Measurements from ENCODE around the gene BLOC1S4. TPM values are rescaled to one million over a fixed set of nuclear protein-coding genes. Genes with fewer than 3 reads are reported as not detected.

The BLOC1S4 gene
- total RNA-seq, 4 donors from 2014 or later: 1.00 to 18.8 (median 12.4) TPM

DNA sequence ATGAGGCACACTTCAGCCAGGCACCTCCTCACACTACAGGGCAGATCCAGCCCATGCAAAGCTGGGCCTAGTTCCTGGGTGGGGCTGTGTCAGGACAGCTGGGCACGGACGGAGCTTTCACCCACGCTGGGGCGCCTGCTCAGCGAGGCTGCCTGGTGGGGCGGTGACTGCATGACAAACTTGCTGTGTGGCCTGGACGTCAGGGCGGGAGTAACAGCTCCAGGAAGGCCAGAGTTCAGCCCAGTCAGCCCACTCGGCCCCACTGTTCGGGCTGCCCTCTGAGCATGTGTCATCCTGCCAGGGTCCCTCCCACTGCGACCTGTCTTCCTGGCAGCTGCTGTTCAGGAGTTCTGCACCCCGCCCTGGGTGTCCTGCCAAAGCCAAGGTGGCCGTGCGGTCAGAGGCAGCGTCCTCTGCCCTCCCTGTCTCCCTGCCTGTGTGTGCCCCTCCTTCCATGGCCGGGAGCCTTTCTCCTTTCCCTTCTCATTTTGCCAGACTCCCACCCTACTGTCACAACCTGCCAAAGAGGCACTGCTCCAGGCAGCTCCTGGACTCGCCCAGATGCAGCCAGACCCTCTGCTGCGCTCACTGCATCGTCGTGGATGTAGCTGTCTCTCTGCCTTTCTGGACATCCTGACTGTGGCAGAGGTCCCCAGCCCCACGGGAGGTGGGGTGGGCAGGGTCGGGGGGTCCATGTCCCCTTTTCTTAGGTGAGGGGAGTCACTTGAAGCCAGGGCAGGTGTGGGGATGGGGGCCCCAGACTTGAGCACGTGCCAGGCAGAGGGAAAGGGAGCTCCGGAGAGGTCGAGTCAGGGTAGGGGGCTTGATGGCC is 33.6 kb downstream of the BLOC1S4 start:
- Histone ChIP-seq H3K27me3 (no peaks in the 10 kb centered on the region), H3K4me3 (no peak overlapping the region), H3K9me3 (no peaks in the 10 kb centered on the region), H3K27ac (peak overlapping the region; percentile 82 to 89 (median 86)), H3K4me1 (peaks cover 32 to 76% (median 60%) of the 10 kb centered on the region in 4 donors), H3K36me3 (no peaks in the 10 kb centered on the region)
- TF ChIP-seq, protein P1, sequence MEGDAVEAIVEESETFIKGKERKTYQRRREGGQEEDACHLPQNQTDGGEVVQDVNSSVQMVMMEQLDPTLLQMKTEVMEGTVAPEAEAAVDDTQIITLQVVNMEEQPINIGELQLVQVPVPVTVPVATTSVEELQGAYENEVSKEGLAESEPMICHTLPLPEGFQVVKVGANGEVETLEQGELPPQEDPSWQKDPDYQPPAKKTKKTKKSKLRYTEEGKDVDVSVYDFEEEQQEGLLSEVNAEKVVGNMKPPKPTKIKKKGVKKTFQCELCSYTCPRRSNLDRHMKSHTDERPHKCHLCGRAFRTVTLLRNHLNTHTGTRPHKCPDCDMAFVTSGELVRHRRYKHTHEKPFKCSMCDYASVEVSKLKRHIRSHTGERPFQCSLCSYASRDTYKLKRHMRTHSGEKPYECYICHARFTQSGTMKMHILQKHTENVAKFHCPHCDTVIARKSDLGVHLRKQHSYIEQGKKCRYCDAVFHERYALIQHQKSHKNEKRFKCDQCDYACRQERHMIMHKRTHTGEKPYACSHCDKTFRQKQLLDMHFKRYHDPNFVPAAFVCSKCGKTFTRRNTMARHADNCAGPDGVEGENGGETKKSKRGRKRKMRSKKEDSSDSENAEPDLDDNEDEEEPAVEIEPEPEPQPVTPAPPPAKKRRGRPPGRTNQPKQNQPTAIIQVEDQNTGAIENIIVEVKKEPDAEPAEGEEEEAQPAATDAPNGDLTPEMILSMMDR (IDR thresholded peaks at IDR 0.05): no peak
- TF ChIP-seq POLR2AphosphoS5 (IDR thresholded peaks at IDR 0.05) (peak; percentile 53 to 92 (median 90)), POLR2A (IDR thresholded peaks at IDR 0.05) (peak; percentile 89), EP300 (IDR thresholded peaks at IDR 0.05; ENCODE audit: low read depth) (no peak)
- intact Hi-C loops (cut with DNase I; ENCODE audit: low total_unique reads): no loop called here
- DNase-seq: peak; percentile 91
- WGBS, 2 donors (ENCODE audit: low coverage in 1 of 2): 31% methylated on average over 19 of the region's 25 CpGs; no CpG with 5 or more reads in 1 of the 2 donors
- in situ Hi-C loops (cut with MboI; ENCODE audit: low pct_ligation_motif_present in 1 of 4, low pct_unique_long_range_greater_than_20kb in 1 of 4, low sequenced_read_pairs in 3 of 4): loop anchor here in 1 of 4 donors (25.0 kb wide), 1 partner anchor 313 kb away; the partner anchor contains the start of gene GRPEL1

DNA sequence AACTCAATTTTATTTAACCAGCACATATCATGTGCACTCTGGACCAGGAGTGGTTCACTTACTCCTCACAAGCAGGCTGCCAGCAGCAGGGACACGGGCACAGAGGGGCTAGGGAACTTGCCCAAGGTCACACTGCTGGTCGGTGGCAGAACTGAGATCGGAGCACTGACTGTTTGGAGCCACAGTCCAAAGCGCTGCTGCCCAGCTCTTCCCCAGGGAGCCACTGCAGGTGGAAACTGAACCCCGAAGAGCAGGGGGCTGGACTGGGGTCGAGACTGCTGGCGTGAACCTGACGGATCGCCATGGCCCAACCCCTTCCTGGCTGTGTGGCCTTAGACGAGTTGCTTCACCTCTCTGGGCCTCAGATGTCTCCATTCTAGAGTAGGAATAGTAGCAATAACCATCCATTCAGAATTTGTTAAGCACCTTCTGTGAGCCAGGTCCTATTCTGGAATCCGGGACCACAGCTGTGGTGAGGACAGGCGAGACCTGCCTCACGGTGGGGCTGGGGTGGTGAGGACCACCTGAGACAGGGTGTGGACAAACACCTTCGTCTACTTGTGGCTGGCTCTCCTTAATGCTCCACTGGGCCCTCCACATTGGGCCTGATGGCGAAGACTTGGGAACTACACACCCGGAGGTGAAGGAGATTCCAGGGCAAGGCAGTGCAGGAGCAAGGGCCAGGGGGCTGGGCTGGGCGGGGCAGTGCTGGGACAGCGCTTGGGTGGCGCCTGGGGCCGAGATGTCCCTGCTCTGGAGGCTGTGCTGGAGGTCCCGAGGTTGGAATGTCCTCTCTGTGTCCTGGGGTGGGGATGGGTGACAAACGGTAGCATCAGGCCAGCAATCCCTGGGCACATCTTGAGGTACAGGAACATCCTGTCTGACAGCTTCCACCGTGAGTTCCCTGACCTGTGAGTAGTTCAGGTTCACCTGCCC is 34.6 kb downstream of the BLOC1S4 start:
- peak; percentile 69 for DNase-seq
- Histone ChIP-seq H3K36me3 (no peaks in the 10 kb centered on the region), H3K4me3 (no peak overlapping the region), H3K9me3 (no peaks in the 10 kb centered on the region), H3K27me3 (no peaks in the 10 kb centered on the region), H3K4me1 (peaks cover 32 to 76% (median 60%) of the 10 kb centered on the region in 4 donors), H3K27ac (peak overlapping the region; percentile 82 to 89 (median 86))
- in situ Hi-C loops (cut with MboI; ENCODE audit: low pct_ligation_motif_present in 1 of 4, low pct_unique_long_range_greater_than_20kb in 1 of 4, low sequenced_read_pairs in 3 of 4) (no loop called here), intact Hi-C loops (cut with DNase I; ENCODE audit: low total_unique reads) (no loop called here)
- 71 to 76% methylated on average over 1 to 23 of the region's 23 CpGs for WGBS, 2 donors (ENCODE audit: low coverage in 1 of 2)
- TF ChIP-seq POLR2A (IDR thresholded peaks at IDR 0.05) (no peak), EP300 (IDR thresholded peaks at IDR 0.05; ENCODE audit: low read depth) (peak; percentile 78), POLR2AphosphoS5 (IDR thresholded peaks at IDR 0.05) (peak in 1 of 3 donors; percentile 20)
- TF ChIP-seq, protein P1 (IDR thresholded peaks at IDR 0.05): no peak

DNA sequence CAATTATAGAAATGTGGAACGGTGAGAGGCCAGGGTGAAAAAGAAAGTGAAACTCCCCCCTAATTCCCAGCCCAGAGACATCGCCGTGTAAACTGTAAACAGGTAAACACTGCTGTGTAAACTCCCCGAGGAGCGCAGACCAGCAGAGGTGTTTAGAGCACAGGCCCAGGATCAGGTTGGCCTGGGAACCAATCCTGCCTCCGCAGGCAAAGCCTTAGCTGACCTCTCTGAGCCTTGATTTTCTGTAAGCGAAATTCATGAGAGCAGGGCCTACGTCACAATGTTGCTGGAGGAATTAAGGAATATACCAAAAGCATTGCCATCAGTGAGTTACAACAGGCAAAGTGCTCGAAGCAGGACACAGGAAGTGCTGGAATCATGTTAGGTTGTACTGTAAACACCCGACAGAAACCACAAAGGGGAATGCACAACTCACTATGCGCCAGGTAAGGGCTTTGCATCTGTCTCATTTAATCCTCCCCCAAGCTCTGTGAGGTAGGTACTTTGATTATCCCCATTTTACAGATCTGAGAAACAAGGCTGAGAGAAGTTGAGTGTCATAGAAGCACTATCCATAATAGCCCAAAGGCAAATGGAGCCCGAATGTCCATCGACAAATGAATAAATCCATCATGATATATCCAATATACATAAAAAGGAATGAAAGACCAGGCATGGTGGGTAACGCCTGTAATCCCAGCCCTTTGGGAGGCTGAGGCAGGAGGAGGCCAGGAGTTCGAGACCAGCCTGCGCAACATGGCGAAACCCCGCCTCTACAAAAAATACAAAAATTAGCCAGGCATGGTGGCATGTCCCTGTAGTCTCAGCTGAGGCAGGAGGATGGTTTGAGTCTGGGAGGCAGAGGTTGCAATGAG is 35.9 kb downstream of the BLOC1S4 start:
- 74 to 87% methylated on average over 7 to 18 of the region's 18 CpGs for WGBS, 2 donors (ENCODE audit: low coverage in 1 of 2)
- H3K4me3 ChIP-seq: no peak overlapping the region
- intact Hi-C loops (cut with DNase I; ENCODE audit: low total_unique reads): no loop called here
- H3K27ac ChIP-seq: peak overlapping the region; percentile 82 to 89 (median 86)
- TF ChIP-seq POLR2A (IDR thresholded peaks at IDR 0.05) (no peak), POLR2AphosphoS5 (IDR thresholded peaks at IDR 0.05) (no peak)
- TF ChIP-seq, protein P1 (IDR thresholded peaks at IDR 0.05): no peak
- no peaks in the 10 kb centered on the region for H3K36me3 ChIP-seq
- DNase-seq: no peak
- H3K4me1 ChIP-seq: peaks cover 32 to 66% (median 51%) of the 10 kb centered on the region in 4 donors
- no peaks in the 10 kb centered on the region for H3K9me3 ChIP-seq
- in situ Hi-C loops (cut with MboI; ENCODE audit: low pct_ligation_motif_present in 1 of 4, low pct_unique_long_range_greater_than_20kb in 1 of 4, low sequenced_read_pairs in 3 of 4): no loop called here
- H3K27me3 ChIP-seq: no peaks in the 10 kb centered on the region
